ENCODE data around the gene METTL3.
A peak's percentile ranks its signal among the peaks of the same experiment; 100 is the strongest.

Gene METTL3

DNA sequence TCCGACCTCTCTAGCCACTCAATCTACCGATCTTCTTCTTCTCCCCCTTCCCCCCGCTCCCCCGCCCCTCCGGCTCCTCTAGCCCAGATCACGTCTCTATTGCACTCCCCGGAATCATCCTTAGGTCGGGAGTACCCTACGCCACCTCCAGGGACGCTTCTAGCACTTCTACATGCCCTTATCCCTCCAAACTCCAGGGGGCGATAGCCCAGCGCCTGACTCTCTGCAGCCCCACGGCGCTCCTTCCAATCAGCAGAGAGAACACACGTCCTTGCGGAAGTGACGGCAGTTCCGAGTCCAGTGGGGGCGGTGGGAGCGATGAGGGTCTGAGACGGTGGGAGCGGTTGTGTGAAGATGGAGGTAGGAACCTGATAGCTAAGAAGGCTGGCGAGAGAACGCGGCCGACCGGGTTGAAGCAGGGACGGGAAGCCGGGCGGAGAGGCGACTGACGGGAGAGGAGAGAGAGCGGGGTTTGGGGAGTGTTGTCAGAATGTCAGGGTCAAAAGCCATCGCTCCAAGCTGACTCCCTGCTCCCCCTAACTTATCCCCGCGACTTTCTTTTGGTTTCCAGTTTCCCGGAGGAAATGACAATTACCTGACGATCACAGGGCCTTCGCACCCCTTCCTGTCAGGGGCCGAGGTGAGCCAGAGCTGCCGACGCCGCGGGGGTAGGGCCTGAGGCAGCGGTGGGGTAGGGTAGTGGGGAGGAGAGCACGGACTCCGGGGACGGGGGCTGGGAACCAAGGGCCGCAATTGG, 34.0 kb downstream of the METTL3 start, which contains the start of the genes RAB2B and TOX4:
Gene RAB2B (minus strand): TSS at position 35 of the 757 bp plus-strand sequence. CDS start 87 bp downstream, outside the sequence.
Gene TOX4 (plus strand): TSS at position 271 of the 757 bp plus-strand sequence. CDS start 84 bp downstream, at position 355.
- peak; percentile 88 to 100 (median 97) for DNase-seq

GRCh38 chr14:21476523-21476924, 34.6 kb downstream of the METTL3 start:
- DNase-seq: peak in 19 of 56 donors; percentile 57 to 92 (median 87)

DNA sequence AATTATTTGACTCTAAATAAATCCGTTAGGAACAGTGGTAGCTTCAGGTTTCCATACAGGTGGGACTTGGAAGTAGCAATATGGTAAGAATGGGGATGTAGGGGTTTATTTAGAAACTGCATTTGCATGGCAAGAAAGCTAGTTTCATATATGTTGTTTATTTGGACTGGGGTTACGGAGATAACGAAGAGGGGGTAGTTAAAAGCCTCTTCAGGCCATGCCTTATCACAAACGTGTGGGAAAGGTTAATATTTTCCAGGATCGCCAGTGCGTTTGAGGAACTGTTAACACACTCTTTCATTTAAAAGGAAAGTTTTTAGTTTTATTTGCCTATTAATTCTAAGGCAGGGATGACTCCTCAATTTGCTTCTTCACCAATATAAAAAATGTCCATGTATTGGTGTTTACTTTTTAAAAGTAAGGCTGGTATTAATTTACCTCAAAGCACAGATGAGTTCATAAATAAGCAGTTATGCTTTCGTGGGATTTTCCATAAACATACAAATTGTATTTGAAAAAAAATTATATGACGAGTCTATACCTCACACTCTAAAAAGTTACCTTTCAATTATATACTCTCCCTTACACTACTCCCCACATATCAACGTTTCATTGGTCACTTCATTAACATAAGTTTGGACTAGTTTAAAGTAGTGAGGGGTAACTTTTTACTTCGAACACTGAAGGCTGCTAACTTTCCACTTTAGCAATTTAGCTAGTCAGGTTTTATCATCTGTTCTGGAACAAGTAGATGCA, 35.2 kb downstream of the METTL3 start:
- DNase-seq: no peak

- DNase-seq: peak in 1 of 56 donors; percentile 1
These were observed 43.5 kb downstream of the METTL3 start for GRCh38 chr14:21467616-21468015.

- DNase-seq: peak; percentile 88 to 100 (median 99)
These were observed 55.0 kb downstream of the METTL3 start, which contains the start of gene CHD8 for GRCh38 chr14:21455912-21456667. Gene CHD8, minus strand, starts transcription at chr14:21456123. Its CDS starts 24,480 bp downstream, at chr14:21431643.

DNA sequence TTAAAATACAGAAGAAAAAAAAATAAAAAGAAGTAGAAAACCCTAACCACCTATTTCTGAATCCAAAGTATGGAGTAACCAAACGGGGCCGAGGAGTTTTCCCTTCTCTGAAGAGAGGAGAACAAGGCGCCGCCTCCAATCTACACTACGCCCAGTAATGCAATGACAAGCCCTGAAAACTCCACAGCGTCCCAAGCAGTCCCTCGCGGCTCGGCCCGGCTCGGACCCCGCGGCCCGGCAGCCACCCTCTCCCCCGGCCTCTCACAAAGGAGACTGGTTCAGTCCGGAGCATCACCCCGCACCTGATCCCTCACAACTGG, 55.6 kb downstream of the METTL3 start:
- DNase-seq: peak in 1 of 56 donors; percentile 52

GRCh38 chr14:21454843-21455544, 56.1 kb downstream of the METTL3 start:
- no peak for DNase-seq

- no peak for DNase-seq
These were observed 61.3 kb downstream of the METTL3 start for GRCh38 chr14:21449899-21450216.
